HCT116 (cell line): ENCODE results near the gene CRYGA. TPM values are rescaled to one million over a fixed set of nuclear protein-coding genes. Genes with fewer than 3 reads are reported as not detected.

Experiments used
- ATAC-seq: fragments of 200-7000 bp; cut with Tn5 transposase; 2 replicates; pipeline ENCODE4 v1.9.1; 2020; ENCODE audit warnings: mild to moderate bottlenecking, moderate library complexity
- BruUV-seq: library from RNA; stranded (reverse); fragments of 400-500 nt; replicated peaks from 2 replicates; lab custom pipeline; 2021; lab: Mats Ljungman, UMichigan
- CTCF ChIA-PET: fragments of 300-600 bp; sonication (Branson Sonifier 250); formaldehyde crosslinking; loops from one replicate; lab custom pipeline; 2021; ENCODE audit warnings: antibody characterized with exemption; lab: Charles Lee
- POLR2A ChIA-PET: fragments of 300-600, 350-600 bp; sonication (Branson Sonifier 250); formaldehyde crosslinking; loops from one replicate; lab custom pipeline; 2021; ENCODE audit warnings: antibody characterized with exemption; lab: Charles Lee
- RAD21 ChIA-PET, 2 experiments: fragments of 300-600 bp; sonication (Branson Sonifier 250); formaldehyde crosslinking; loops; one replicate each; lab custom pipeline; 2023; ENCODE audit warnings: low total read pairs in 2 of 2; ENCODE audit not compliant: uncharacterized antibody in 2 of 2, unreplicated experiment in 2 of 2, low non-redundant PET in 1 of 2; lab: Charles Lee
- DNase-seq: peaks from one replicate; pipeline ENCODE4 v3.0.0-alpha.2; 2010; ENCODE audit warnings: low read depth, low spot score
- H2AFZ ChIP-seq: fragments of 200-600 bp; shearing (Covaris generic), sonication (generic); 2 replicates; pipeline ENCODE4 v1.6.1; 2017; ENCODE audit warnings: low read depth, mixed run types, mixed read lengths, antibody characterized with exemption, low read length; ENCODE audit not compliant: poor library complexity, severe bottlenecking
- H3K27ac ChIP-seq: 2 replicates; pipeline ENCODE4 v1.5.1; 2012; ENCODE audit warnings: low read depth, low read length
- H3K27me3 ChIP-seq: fragments of 200-600 bp; sonication (generic); 2 replicates; pipeline ENCODE4 v1.6.1; 2016; ENCODE audit warnings: mixed run types, low read length, mixed read lengths; ENCODE audit not compliant: insufficient read depth
- H3K36me3 ChIP-seq, 2 experiments: fragments of 200-500 bp in 1 of 2; fragments of 200-600 bp in 1 of 2; sonication (Bioruptor generic) in 1 of 2; sonication (generic) in 1 of 2; 2 replicates each; pipeline versions ENCODE4 v1.5.1 to v1.6.1; 2014 to 2016; ENCODE audit warnings: low read length in 2 of 2, inconsistent platforms in 1 of 2, mixed read lengths in 1 of 2, mixed run types in 1 of 2; ENCODE audit not compliant: insufficient read depth in 2 of 2, control insufficient read depth in 1 of 2
- H3K4me1 ChIP-seq, 2 experiments: fragments of 200-600 bp in 1 of 2; sonication (generic) in 1 of 2; 2 replicates each; pipeline versions ENCODE4 v1.5.1 to v1.6.1; 2012 to 2017; ENCODE audit warnings: low read length in 2 of 2, inconsistent platforms in 1 of 2, mild to moderate bottlenecking in 1 of 2, mixed read lengths in 1 of 2, mixed run types in 1 of 2, moderate library complexity in 1 of 2; ENCODE audit not compliant: insufficient read depth in 2 of 2, control insufficient read depth in 1 of 2
- H3K4me2 ChIP-seq: fragments of 200-600 bp; sonication (generic); 2 replicates; pipeline ENCODE4 v1.6.1; 2017; ENCODE audit warnings: mixed run types, low read length, mixed read lengths
- H3K4me3 ChIP-seq, 2 experiments: fragments of 200-600 bp in 1 of 2; sonication (generic) in 1 of 2; replicated peaks in 1 of 2; 2 replicates each; pipeline ENCODE4 v1.5.1; 2011 to 2016; ENCODE audit warnings: low read length in 2 of 2, control low read depth in 1 of 2, low read depth in 1 of 2, mild to moderate bottlenecking in 1 of 2, mixed read lengths in 1 of 2, mixed run types in 1 of 2
- H3K79me2 ChIP-seq: fragments of 200-600 bp; sonication (generic); 2 replicates; pipeline ENCODE4 v1.6.1; 2017; ENCODE audit warnings: mild to moderate bottlenecking, mixed run types, low read length, moderate library complexity, mixed read lengths; ENCODE audit not compliant: insufficient read depth
- H3K9ac ChIP-seq: fragments of 200-600 bp; sonication (generic); 2 replicates; pipeline ENCODE4 v1.6.1; 2016; ENCODE audit warnings: low read length, mixed read lengths
- H3K9me2 ChIP-seq: fragments of 200-600 bp; sonication (generic), shearing (Covaris generic); 2 replicates; pipeline ENCODE4 v1.6.1; 2017; ENCODE audit warnings: mixed run types, mild to moderate bottlenecking, moderate library complexity; ENCODE audit not compliant: insufficient read depth
- H3K9me3 ChIP-seq, 2 experiments: fragments of 200-500 bp in 1 of 2; fragments of 200-600 bp in 1 of 2; sonication (Bioruptor generic) in 1 of 2; sonication (generic) in 1 of 2; 2 replicates each; pipeline ENCODE4 v1.6.1; 2014 to 2017; ENCODE audit warnings: low read length in 2 of 2, mixed read lengths in 2 of 2, inconsistent platforms in 1 of 2, low read depth in 1 of 2, mild to moderate bottlenecking in 1 of 2, mixed run types in 1 of 2, moderate library complexity in 1 of 2; ENCODE audit not compliant: control insufficient read depth in 1 of 2, insufficient read depth in 1 of 2
- H4K20me1 ChIP-seq: fragments of 200-600 bp; sonication (generic), shearing (Covaris generic); 2 replicates; pipeline ENCODE4 v1.6.1; 2017; ENCODE audit warnings: mixed run types, mild to moderate bottlenecking, moderate library complexity; ENCODE audit not compliant: insufficient read depth
- EGR1 ChIP-seq: IDR thresholded peaks from 2 replicates; pipeline ENCODE4 v1.6.1; 2012; ENCODE audit warnings: low read depth
- EZH2phosphoT487 ChIP-seq: fragments of 200-600 bp; IDR thresholded peaks from 2 replicates; pipeline ENCODE4 v1.6.1; 2018; ENCODE audit warnings: antibody characterized with exemption, borderline replicate concordance
- POLR2A ChIP-seq: IDR thresholded peaks from 2 replicates; pipeline ENCODE4 v1.7.0; 2011; ENCODE audit warnings: borderline replicate concordance; ENCODE audit not compliant: insufficient read depth, insufficient read length; ENCODE audit errors: extremely low read depth
- YY1 ChIP-seq: IDR thresholded peaks from 2 replicates; pipeline ENCODE4 v1.6.1; 2011; ENCODE audit warnings: low read length, low read depth, moderate library complexity, mild to moderate bottlenecking; ENCODE audit not compliant: insufficient replicate concordance; ENCODE audit errors: extremely low read depth
- ZNF274 ChIP-seq: fragments of 200-500 bp; sonication (Bioruptor generic); IDR thresholded peaks from 2 replicates; pipeline ENCODE4 v1.6.1; 2014; ENCODE audit warnings: mild to moderate bottlenecking, low read depth, low read length, inconsistent platforms
- intact Hi-C: fragments of 100-400 bp; cut with micrococcal nuclease; formaldehyde crosslinking; loops from 2 replicates; pipeline ENCODE4 v1.10.0; 2022
- total RNA-seq: library from RNA; stranded (reverse); gene quantifications from one replicate; pipeline ENCODE4 v1.2.1, GENCODE V29; 2021; ENCODE audit not compliant: unreplicated experiment
- TF ChIP-seq, protein P1 (sequence below): IDR thresholded peaks from 2 replicates; pipeline ENCODE4 v1.6.1; 2012

The CRYGA gene
- total RNA-seq, 1 experiment from 2014 or later: not detected

- H3K4me1 ChIP-seq: no peaks in the 10 kb centered on the region
- RAD21 ChIA-PET: no interaction called here
- H3K4me2 ChIP-seq: no peak overlapping the region
- BruUV-seq: no TSS peak
- CTCF ChIA-PET: no interaction called here
- no peak overlapping the region for H3K4me3 ChIP-seq
- no peaks in the 10 kb centered on the region for H3K79me2 ChIP-seq
- TF ChIP-seq EZH2phosphoT487: no peak
- POLR2A ChIA-PET: no interaction called here
- H2AFZ ChIP-seq: no peak overlapping the region
- no peaks in the 10 kb centered on the region for H4K20me1 ChIP-seq
- H3K27me3 ChIP-seq: no peaks in the 10 kb centered on the region
- DNase-seq (no peak), ATAC-seq (no peak)
- H3K9me3 ChIP-seq: no peaks in the 10 kb centered on the region
- no peaks in the 10 kb centered on the region for H3K36me3 ChIP-seq
- H3K9ac ChIP-seq: no peak overlapping the region
- no peaks in the 10 kb centered on the region for H3K9me2 ChIP-seq
- intact Hi-C loops: no loop called here
- H3K27ac ChIP-seq: no peak overlapping the region
These were observed 40.8 kb upstream of the CRYGA start for GRCh38 chr2:208204166-208204565.

- no peak overlapping the region for H2AFZ ChIP-seq
- H4K20me1 ChIP-seq: no peaks in the 10 kb centered on the region
- no TSS peak for BruUV-seq
- ChIA-PET RAD21 (no interaction called here), CTCF (no interaction called here), POLR2A (no interaction called here)
- H3K4me1 ChIP-seq: peaks cover 6 to 11% of the 10 kb centered on the region in 2 experiments; a peak in 3 of 4 replicates
- TF ChIP-seq YY1: no peak
- no peak for TF ChIP-seq POLR2A
- TF ChIP-seq, protein P1, sequence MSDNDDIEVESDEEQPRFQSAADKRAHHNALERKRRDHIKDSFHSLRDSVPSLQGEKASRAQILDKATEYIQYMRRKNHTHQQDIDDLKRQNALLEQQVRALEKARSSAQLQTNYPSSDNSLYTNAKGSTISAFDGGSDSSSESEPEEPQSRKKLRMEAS: no peak
- TF ChIP-seq ZNF274: no peak
- no peak for TF ChIP-seq EGR1
- no peaks in the 10 kb centered on the region for H3K79me2 ChIP-seq
- no peaks in the 10 kb centered on the region for H3K9me2 ChIP-seq
- H3K27me3 ChIP-seq: no peaks in the 10 kb centered on the region
- ATAC-seq (no peak), DNase-seq (no peak)
- H3K4me2 ChIP-seq: no peak overlapping the region
- H3K9me3 ChIP-seq: no peaks in the 10 kb centered on the region
- no peaks in the 10 kb centered on the region for H3K36me3 ChIP-seq
- no peak overlapping the region for H3K9ac ChIP-seq
- no peak overlapping the region for H3K27ac ChIP-seq
- intact Hi-C loops: no loop called here
- no peak overlapping the region for H3K4me3 ChIP-seq
These were observed 32.1 kb upstream of the CRYGA start for GRCh38 chr2:208195531-208195930.
